Activated T-cell treated with anti-CD3 and anti-CD28 coated beads for 48 hours (primary cell): Measurements from ENCODE around the gene CBR3.

Experiments used
- DNase-seq: peaks from one replicate; pipeline ENCODE4 v3.0.0-alpha.2; 2020; ENCODE audit warnings: low read depth

CBR3 gene

DNA sequence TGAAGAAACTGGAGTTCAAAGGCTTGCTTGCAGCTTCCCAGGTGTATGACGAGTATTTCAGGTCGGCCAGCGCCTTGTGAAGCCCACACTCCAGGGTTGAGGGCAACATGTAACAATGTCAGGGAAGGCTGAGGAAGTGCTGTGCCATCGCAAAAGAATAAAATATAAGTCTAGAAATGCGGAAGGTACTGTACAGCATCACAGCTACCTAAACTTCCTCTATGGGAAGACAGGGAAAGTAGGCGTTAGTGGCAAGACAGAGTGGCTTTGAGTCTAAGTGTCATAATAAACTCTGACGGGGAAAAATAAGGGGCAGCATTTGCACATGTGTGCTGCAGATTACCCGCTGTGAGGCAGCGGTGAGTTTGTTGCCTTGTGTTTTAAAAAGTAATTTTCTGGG, 50.6 kb downstream of the CBR3 start:
- DNase-seq, result no peak

DNA sequence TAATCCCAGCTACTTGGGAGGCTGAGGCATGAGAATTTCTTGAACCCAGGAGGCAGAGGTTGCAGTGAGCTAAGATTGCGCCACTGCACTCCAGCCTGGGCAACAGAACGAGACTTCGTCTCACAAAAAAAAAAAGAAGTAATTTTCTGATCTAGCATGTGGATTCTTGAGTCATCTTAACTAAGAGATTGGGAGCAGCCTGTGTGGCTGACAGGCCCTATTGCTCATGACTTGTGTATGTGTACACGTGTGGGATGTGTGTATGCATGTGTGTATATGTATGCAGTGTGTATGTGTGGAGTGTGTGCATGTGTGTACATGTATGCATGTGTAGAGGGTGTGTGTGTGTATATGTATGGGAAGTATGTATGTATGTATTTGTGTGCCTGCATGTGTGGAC, 51.2 kb downstream of the CBR3 start:
- no peak for DNase-seq

DNA sequence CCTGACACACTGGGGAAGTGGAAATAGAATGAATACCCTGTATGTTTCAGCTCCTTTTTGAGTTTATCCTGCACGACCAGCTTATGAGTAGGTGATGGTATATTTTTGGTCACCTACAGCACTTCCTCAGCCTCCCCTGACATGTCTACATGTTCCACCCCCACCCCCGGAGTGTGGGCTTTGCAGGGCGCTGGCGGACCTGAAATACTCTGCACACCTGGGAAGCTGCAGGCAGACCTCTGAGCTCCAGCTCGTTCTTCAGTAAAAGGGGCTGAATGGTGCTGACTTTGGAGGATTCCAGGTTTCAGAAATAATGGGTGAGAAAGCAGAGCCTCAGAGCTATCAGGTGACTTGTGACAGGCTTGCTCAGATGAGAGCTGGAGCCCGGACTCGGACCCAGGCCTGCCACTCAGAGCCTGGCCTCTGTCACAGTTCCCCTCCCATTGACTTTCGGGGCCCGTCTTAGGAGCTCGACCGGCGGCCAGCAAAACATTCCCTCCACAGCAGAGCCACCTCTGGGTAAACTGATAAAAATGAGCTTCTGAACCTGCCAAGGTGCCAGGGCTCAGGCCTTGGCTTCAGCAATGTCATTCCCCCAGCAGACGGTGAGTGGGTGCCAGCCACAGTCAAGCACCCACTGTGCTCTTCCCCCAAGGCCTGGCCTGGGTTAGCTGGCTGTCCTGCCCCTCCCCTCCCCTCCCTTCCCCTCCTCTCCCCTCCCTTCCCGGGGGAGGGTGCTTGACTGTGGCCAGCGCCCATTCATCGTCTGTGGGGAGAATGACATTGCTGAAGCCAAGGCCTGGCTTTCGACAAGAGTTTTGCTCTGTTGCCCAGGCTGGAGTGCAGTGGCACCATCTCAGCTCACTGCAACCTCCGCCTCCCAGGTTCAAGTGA, 51.9 kb downstream of the CBR3 start:
- DNase-seq, result no peak

- DNase-seq, result no peak
These were observed 53.3 kb downstream of the CBR3 start for GRCh38 chr21:36188081-36188681.

GRCh38 chr21:36188937-36189336, 54.1 kb downstream of the CBR3 start:
- DNase-seq, result no peak

GRCh38 chr21:36190736-36191135, 55.9 kb downstream of the CBR3 start:
- no peak for DNase-seq

DNA sequence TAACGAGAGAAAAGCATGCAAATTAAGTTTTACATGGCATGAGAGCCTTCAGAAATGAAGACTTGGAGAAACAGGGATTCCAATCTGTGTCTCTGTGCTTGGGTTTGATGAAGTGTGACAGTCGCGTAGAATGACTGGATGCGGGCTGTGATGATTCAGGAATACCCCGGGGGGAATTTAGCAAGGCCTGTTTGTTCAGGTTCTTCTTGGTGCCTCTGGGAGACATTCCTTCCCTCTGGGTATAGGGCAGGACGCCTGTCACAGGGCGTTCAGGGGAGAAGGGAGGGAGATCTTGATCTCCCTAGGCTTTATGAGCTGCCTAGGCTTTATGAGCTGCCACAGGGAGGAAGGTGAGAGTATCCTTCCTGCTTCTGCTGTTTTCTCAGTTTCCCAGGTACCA, 58.3 kb downstream of the CBR3 start:
- no peak for DNase-seq

DNA sequence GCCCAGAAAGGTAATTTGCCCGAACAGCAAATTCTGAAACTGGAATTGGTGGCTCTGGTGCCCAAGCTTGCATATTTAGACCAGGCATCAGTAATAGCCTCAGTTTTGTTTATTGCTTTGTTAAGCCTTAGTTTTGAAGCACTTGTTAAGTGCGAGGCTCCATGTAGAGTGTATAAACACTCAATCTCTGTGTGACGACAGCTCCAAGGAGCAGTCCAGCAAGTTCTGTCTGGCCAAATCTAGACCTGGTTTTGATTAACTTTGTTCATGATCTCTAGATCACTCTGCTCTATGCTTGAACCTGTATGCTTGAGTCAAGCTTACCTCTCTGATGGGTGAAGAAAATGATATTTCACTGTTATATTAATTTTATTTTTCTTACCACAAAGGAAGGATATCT, 59.1 kb downstream of the CBR3 start:
- DNase-seq, result no peak

- DNase-seq, result no peak
These were observed 60.7 kb downstream of the CBR3 start for GRCh38 chr21:36195613-36196012.
